Neural progenitor cell (in vitro differentiated cells): Measurements from ENCODE around the gene OVCA2. TPM values are rescaled to one million over a fixed set of nuclear protein-coding genes. Genes with fewer than 3 reads are reported as not detected.

Experiments used
- DNase-seq: peaks from one replicate; pipeline ENCODE4 v3.0.0-alpha.2; 2016; ENCODE audit warnings: low spot score
- H2AFZ ChIP-seq: fragments of 200-600 bp; sonication (generic); replicated peaks from 2 replicates; pipeline ENCODE4 v1.6.1; 2016; ENCODE audit warnings: antibody characterized with exemption
- H3F3A ChIP-seq: fragments of 200-600 bp; sonication (generic); 2 replicates; pipeline ENCODE4 v1.6.1; 2016; ENCODE audit warnings: antibody characterized with exemption, low read depth
- H3K27ac ChIP-seq: fragments of 200-600 bp; sonication (generic); 2 replicates; pipeline ENCODE4 v1.5.1; 2016; ENCODE audit warnings: mild to moderate bottlenecking
- H3K27me3 ChIP-seq: fragments of 200-600 bp; sonication (generic); 2 replicates; pipeline ENCODE4 v1.6.1; 2016; ENCODE audit warnings: mild to moderate bottlenecking, moderate library complexity
- H3K36me3 ChIP-seq: fragments of 200-600 bp; sonication (generic); 2 replicates; pipeline ENCODE4 v1.5.1; 2016
- H3K4me1 ChIP-seq: fragments of 200-600 bp; sonication (generic); 2 replicates; pipeline ENCODE4 v1.6.1; 2016; ENCODE audit warnings: mixed run types
- H3K4me2 ChIP-seq: fragments of 200-600 bp; sonication (generic); 2 replicates; pipeline ENCODE4 v1.6.1; 2016
- H3K4me3 ChIP-seq: fragments of 200-600 bp; sonication (generic); 2 replicates; pipeline ENCODE4 v1.5.1; 2016
- H3K79me2 ChIP-seq: fragments of 200-600 bp; sonication (generic); 2 replicates; pipeline ENCODE4 v1.6.1; 2016; ENCODE audit warnings: low read depth
- H3K9ac ChIP-seq: fragments of 200-600 bp; sonication (generic); 2 replicates; pipeline ENCODE4 v1.6.1; 2016
- H3K9me3 ChIP-seq: fragments of 200-600 bp; sonication (generic); 2 replicates; pipeline ENCODE4 v1.5.1; 2016; ENCODE audit warnings: low read depth
- H4K20me1 ChIP-seq: fragments of 200-600 bp; sonication (generic); 2 replicates; pipeline ENCODE4 v1.6.1; 2016; ENCODE audit warnings: low read depth
- H3K27ac Mint-ChIP-seq: 3 replicates; pipeline ENCODE4 v1.8.0; 2021; ENCODE audit warnings: mixed read lengths
- H3K27me3 Mint-ChIP-seq: 2 replicates; pipeline ENCODE4 v1.8.0; 2022; ENCODE audit warnings: low read depth, mild to moderate bottlenecking, inconsistent platforms, moderate library complexity, mixed read lengths; ENCODE audit not compliant: insufficient read depth
- H3K36me3 Mint-ChIP-seq: 3 replicates; pipeline ENCODE4 v1.8.0; 2021; ENCODE audit warnings: mixed read lengths
- H3K4me1 Mint-ChIP-seq: 3 replicates; pipeline ENCODE4 v1.8.0; 2021; ENCODE audit warnings: mixed read lengths
- H3K4me3 Mint-ChIP-seq: 3 replicates; pipeline ENCODE4 v1.8.0; 2021; ENCODE audit warnings: mild to moderate bottlenecking, moderate library complexity, mixed read lengths
- H3K9me3 Mint-ChIP-seq: 3 replicates; pipeline ENCODE4 v1.8.0; 2020; ENCODE audit warnings: mixed read lengths
- EZH2 ChIP-seq: fragments of 200-600 bp; sonication (generic); IDR thresholded peaks from 2 replicates; pipeline ENCODE4 v1.6.1; 2017; ENCODE audit warnings: antibody characterized with exemption, mild to moderate bottlenecking, moderate library complexity
- EZH2phosphoT487 ChIP-seq: fragments of 200-600 bp; sonication (generic); IDR thresholded peaks from 2 replicates; pipeline ENCODE4 v1.6.1; 2017; ENCODE audit warnings: antibody characterized with exemption
- total RNA-seq: library from RNA; depleted of rRNA; stranded (reverse); fragments of >200 nt; gene quantifications from 2 replicates; pipeline ENCODE4 v1.2.3, GENCODE V29; 2015; ENCODE audit warnings: low replicate concordance
- TF ChIP-seq, protein P1 (sequence below): fragments of 200-600 bp; sonication (generic); IDR thresholded peaks from 2 replicates; pipeline ENCODE4 v1.5.1; 2017; ENCODE audit warnings: antibody characterized with exemption, mild to moderate bottlenecking

OVCA2 gene
- total RNA-seq, 1 donor from 2014 or later, result 5.4 TPM

DNA sequence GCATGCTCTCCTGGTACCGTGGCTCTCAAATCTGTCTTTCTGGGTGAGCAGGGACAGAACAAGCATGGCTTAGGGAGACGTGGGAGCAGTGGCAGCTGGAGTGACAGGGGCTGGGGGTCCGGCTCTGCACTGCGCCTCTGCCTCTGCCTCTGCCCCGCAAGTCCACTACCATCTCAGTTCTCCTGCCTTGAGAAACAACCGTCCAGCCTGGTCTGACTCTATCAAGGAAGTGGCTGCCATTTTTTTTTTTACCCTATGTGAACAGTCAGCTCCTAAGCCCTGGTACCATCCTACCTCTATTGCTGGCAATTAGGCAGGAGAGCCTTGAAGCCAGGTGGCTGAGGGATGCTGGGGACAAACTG lies 29.2 kb downstream of the OVCA2 start:
- no peak overlapping the region for H3K4me3 ChIP-seq
- no peaks in the 10 kb centered on the region for H3K9me3 Mint-ChIP-seq
- no peak for TF ChIP-seq EZH2
- TF ChIP-seq EZH2phosphoT487, result no peak
- TF ChIP-seq, protein P1, sequence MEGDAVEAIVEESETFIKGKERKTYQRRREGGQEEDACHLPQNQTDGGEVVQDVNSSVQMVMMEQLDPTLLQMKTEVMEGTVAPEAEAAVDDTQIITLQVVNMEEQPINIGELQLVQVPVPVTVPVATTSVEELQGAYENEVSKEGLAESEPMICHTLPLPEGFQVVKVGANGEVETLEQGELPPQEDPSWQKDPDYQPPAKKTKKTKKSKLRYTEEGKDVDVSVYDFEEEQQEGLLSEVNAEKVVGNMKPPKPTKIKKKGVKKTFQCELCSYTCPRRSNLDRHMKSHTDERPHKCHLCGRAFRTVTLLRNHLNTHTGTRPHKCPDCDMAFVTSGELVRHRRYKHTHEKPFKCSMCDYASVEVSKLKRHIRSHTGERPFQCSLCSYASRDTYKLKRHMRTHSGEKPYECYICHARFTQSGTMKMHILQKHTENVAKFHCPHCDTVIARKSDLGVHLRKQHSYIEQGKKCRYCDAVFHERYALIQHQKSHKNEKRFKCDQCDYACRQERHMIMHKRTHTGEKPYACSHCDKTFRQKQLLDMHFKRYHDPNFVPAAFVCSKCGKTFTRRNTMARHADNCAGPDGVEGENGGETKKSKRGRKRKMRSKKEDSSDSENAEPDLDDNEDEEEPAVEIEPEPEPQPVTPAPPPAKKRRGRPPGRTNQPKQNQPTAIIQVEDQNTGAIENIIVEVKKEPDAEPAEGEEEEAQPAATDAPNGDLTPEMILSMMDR, result no peak
- peaks cover 3% of the 10 kb centered on the region for H3K27me3 Mint-ChIP-seq
- peaks cover 30% of the 10 kb centered on the region for H3K4me1 Mint-ChIP-seq
- H3K9ac ChIP-seq, result no peak overlapping the region
- no peaks in the 10 kb centered on the region for H3K9me3 ChIP-seq
- H3K27ac Mint-ChIP-seq, result no peak overlapping the region
- H3K36me3 Mint-ChIP-seq, result peaks cover 26% of the 10 kb centered on the region
- H3K4me3 Mint-ChIP-seq, result no peak overlapping the region
- H3K4me2 ChIP-seq, result no peak overlapping the region
- DNase-seq, result no peak
- H3K27ac ChIP-seq, result no peak overlapping the region
- no peaks in the 10 kb centered on the region for H3K27me3 ChIP-seq
- no peaks in the 10 kb centered on the region for H3K36me3 ChIP-seq
- H3K4me1 ChIP-seq, result peaks cover 11% of the 10 kb centered on the region
- no peaks in the 10 kb centered on the region for H3K79me2 ChIP-seq
- peaks cover 6% of the 10 kb centered on the region for H3F3A ChIP-seq
- H2AFZ ChIP-seq, result no peak overlapping the region
- H4K20me1 ChIP-seq, result peaks cover 18% of the 10 kb centered on the region

DNA sequence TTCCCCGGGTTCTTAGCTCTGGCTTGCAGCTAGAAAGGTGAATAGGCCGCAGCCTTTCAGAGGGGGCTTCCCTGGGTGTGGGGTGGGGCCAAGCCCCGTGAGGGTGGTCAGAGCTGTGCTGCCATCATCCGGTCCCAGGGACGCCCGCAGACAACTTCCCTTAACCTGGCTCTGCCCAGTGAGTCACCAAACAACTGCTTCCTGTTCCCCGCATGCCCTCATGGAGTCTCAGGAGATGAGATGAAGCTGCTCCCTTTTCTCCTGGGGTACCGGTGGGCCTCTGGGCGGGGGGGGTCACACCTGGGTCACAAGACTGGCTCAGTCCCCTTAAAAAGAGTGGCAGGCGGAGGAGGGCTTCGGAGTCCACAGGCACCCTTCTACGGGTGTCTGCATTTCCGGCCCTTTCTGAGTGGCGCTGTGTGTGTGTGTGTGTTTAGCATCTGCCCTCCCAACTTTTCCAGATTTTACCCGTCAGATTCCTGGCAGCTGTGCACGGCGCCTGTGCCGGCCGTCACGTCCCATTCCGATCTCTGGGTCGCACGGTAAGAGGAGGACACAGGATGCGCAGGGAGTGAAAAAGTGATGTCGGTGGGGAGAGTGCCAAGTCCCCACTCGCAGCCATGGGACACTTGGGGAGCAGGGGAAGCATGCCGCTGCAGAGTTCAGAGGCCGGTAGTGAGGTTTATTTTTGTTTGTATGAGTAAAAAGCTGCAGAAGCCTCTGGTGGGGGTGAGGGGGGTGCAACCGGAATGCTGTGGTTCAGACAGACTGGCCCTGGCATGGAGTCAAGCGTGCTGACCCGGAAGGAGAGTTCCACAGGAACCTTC lies 29.8 kb downstream of the OVCA2 start:
- Histone ChIP-seq H2AFZ (no peak overlapping the region), H3K9ac (no peak overlapping the region), H3K27ac (no peak overlapping the region), H3K4me2 (no peak overlapping the region), H3K4me1 (peaks cover 11% of the 10 kb centered on the region), H4K20me1 (peaks cover 25% of the 10 kb centered on the region), H3K9me3 (no peaks in the 10 kb centered on the region), H3K4me3 (no peak overlapping the region), H3K79me2 (no peaks in the 10 kb centered on the region), H3K36me3 (no peaks in the 10 kb centered on the region), H3F3A (peaks cover 8% of the 10 kb centered on the region), H3K27me3 (no peaks in the 10 kb centered on the region)
- peaks cover 32% of the 10 kb centered on the region for H3K4me1 Mint-ChIP-seq
- peaks cover 3% of the 10 kb centered on the region for H3K27me3 Mint-ChIP-seq
- peaks cover 23% of the 10 kb centered on the region for H3K36me3 Mint-ChIP-seq
- no peak overlapping the region for H3K4me3 Mint-ChIP-seq
- no peak overlapping the region for H3K27ac Mint-ChIP-seq
- H3K9me3 Mint-ChIP-seq, result no peaks in the 10 kb centered on the region
- no peak for DNase-seq
- TF ChIP-seq EZH2 (no peak), EZH2phosphoT487 (no peak)
- TF ChIP-seq, protein P1, result no peak

DNA sequence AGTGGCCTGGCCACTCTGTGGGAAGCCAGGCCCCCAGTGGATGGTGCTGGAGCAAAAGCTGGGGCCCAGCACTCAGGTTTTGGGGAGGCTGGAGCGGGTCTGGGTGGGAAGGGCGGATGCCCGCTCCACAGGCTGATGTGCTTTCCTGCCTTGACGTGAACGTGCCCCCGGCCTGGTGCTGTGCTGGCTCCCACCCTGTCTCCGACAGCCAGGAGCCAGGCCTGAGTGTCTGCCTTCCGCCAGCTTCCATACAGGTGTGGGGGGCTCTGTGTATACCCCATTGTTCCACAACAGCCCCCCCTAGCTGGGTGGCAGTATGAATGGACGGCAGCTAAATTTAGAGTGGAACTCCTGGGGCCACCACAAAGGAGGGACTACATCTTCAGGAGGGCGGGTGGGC lies 33.1 kb downstream of the OVCA2 start:
- no peaks in the 10 kb centered on the region for H3K9me3 ChIP-seq
- no peak overlapping the region for H3K4me3 Mint-ChIP-seq
- peaks cover 22% of the 10 kb centered on the region for H4K20me1 ChIP-seq
- H3K4me2 ChIP-seq, result no peak overlapping the region
- no peaks in the 10 kb centered on the region for H3K27me3 ChIP-seq
- H2AFZ ChIP-seq, result no peak overlapping the region
- no peak overlapping the region for H3K27ac Mint-ChIP-seq
- H3K4me1 Mint-ChIP-seq, result peaks cover 14% of the 10 kb centered on the region
- H3K4me3 ChIP-seq, result no peak overlapping the region
- peaks cover 11% of the 10 kb centered on the region for H3K4me1 ChIP-seq
- H3K36me3 ChIP-seq, result no peaks in the 10 kb centered on the region
- H3K9me3 Mint-ChIP-seq, result no peaks in the 10 kb centered on the region
- H3K27me3 Mint-ChIP-seq, result peaks cover 3% of the 10 kb centered on the region
- H3K27ac ChIP-seq, result no peak overlapping the region
- no peak overlapping the region for H3K9ac ChIP-seq
- H3K79me2 ChIP-seq, result no peaks in the 10 kb centered on the region
- DNase-seq, result no peak
- TF ChIP-seq, protein P1, result no peak
- TF ChIP-seq EZH2 (no peak), EZH2phosphoT487 (no peak)
- peaks cover 26% of the 10 kb centered on the region for H3K36me3 Mint-ChIP-seq
- H3F3A ChIP-seq, result peaks cover 8% of the 10 kb centered on the region
